ENCODE data around the gene WNT3A.

GRCh38 chr1:228007801-228008341 lies 1.1 kb downstream of the WNT3A start:
- no peak for TF ChIP-seq CTCF (IDR thresholded peaks at IDR 0.05)
- TF ChIP-seq EP300 (IDR thresholded peaks at IDR 0.05), result no peak
